ENCODE data around the gene OLFM1. TPM values are rescaled to one million over a fixed set of nuclear protein-coding genes. Genes with fewer than 3 reads are reported as not detected.

OLFM1 gene
- total and polyA plus RNA-seq, 4 donors, result 2.0 to 5.9 (median 4.4) TPM

DNA sequence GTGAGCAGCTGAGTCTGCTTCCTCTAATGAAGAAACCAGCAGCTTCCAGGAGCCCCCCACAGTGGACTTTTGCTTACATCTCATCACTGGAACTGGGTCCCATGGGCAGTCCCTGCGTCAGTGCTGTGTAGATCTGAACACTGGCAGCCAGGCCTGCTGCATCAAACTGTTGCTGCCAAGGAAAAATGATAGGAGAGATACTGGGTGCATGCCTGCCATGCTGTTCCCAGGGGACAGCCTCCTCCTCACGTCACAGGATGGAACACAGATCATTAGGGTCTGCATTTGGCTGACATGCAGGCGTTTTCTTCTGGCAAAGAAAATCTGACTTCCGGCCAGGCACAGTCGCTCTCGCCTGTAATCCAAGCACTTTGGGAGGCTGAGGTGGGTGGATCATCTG is 67.9 kb downstream of the OLFM1 start:
- no peak for TF ChIP-seq TAF1 (conservative IDR thresholded peaks at IDR 0.05)
- TF ChIP-seq ZBTB33 (IDR thresholded peaks at IDR 0.05), result no peak
- TF ChIP-seq GABPA (IDR thresholded peaks at IDR 0.05 in 1 of 2, conservative IDR thresholded peaks at IDR 0.05 in 1 of 2), result no peak
- TF ChIP-seq, protein P1, sequence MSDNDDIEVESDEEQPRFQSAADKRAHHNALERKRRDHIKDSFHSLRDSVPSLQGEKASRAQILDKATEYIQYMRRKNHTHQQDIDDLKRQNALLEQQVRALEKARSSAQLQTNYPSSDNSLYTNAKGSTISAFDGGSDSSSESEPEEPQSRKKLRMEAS (IDR thresholded peaks at IDR 0.05), result no peak
- TF ChIP-seq NR2F2 (IDR thresholded peaks at IDR 0.05), result no peak
- no peak for TF ChIP-seq SP1 (IDR thresholded peaks at IDR 0.05)
- TF ChIP-seq EGR1 (IDR thresholded peaks at IDR 0.05; ENCODE audit: low read depth in 2 of 2), result no peak
- TF ChIP-seq JUND (IDR thresholded peaks at IDR 0.05), result no peak
- no peak for TF ChIP-seq ATF3 (IDR thresholded peaks at IDR 0.05)
- no peak for TF ChIP-seq YY1 (IDR thresholded peaks at IDR 0.05)
- TF ChIP-seq CTCF (IDR thresholded peaks at IDR 0.05; ENCODE audit: low read depth, low read length, missing input control), result no peak
- TF ChIP-seq, protein P2, sequence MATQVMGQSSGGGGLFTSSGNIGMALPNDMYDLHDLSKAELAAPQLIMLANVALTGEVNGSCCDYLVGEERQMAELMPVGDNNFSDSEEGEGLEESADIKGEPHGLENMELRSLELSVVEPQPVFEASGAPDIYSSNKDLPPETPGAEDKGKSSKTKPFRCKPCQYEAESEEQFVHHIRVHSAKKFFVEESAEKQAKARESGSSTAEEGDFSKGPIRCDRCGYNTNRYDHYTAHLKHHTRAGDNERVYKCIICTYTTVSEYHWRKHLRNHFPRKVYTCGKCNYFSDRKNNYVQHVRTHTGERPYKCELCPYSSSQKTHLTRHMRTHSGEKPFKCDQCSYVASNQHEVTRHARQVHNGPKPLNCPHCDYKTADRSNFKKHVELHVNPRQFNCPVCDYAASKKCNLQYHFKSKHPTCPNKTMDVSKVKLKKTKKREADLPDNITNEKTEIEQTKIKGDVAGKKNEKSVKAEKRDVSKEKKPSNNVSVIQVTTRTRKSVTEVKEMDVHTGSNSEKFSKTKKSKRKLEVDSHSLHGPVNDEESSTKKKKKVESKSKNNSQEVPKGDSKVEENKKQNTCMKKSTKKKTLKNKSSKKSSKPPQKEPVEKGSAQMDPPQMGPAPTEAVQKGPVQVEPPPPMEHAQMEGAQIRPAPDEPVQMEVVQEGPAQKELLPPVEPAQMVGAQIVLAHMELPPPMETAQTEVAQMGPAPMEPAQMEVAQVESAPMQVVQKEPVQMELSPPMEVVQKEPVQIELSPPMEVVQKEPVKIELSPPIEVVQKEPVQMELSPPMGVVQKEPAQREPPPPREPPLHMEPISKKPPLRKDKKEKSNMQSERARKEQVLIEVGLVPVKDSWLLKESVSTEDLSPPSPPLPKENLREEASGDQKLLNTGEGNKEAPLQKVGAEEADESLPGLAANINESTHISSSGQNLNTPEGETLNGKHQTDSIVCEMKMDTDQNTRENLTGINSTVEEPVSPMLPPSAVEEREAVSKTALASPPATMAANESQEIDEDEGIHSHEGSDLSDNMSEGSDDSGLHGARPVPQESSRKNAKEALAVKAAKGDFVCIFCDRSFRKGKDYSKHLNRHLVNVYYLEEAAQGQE (IDR thresholded peaks at IDR 0.05), result no peak
- TF ChIP-seq HNF4G (IDR thresholded peaks at IDR 0.05), result no peak
- no peak for TF ChIP-seq RAD21 (IDR thresholded peaks at IDR 0.05)
- H3K27me3 ChIP-seq (ENCODE audit: control insufficient read depth in 4 of 4, insufficient read depth in 4 of 4, low read length in 3 of 4), result peaks cover 0 to 8% (median under 1%) of the 10 kb centered on the region in 4 donors

More for the DNA sequence above, 67.9 kb downstream of the OLFM1 start:
- no peak overlapping the region for H3K4me3 ChIP-seq (ENCODE audit: low read depth in 1 of 3, low read length in 3 of 3)
- no peaks in the 10 kb centered on the region for H3K4me1 ChIP-seq (ENCODE audit: control insufficient read depth in 4 of 4, insufficient read depth in 4 of 4, low read length in 3 of 4)
- no peaks in the 10 kb centered on the region for H3K9me3 ChIP-seq (ENCODE audit: control insufficient read depth in 4 of 4, low read length in 3 of 4)
- WGBS, result 73% methylated on average over 6 of the region's 6 CpGs
- H3K36me3 ChIP-seq (ENCODE audit: control insufficient read depth in 4 of 4, insufficient read depth in 3 of 4, low read depth in 1 of 4, low read length in 3 of 4), result no peaks in the 10 kb centered on the region
- no peak overlapping the region for H3K27ac ChIP-seq (ENCODE audit: low read depth in 1 of 2, low read length in 2 of 2)
- DNase-seq (ENCODE audit: low spot score), result no peak
- no peak overlapping the region for H3K9ac ChIP-seq (ENCODE audit: low read depth in 1 of 2, low read length in 2 of 2)

Data from liver (tissue), 9 donors.